Dedifferentiated amniotic fluid mesenchymal stem cell (primary cell): ENCODE measurements around the gene CD101.

Experiments used
- DNase-seq: peaks from one replicate; pipeline ENCODE4 v3.0.0-alpha.2; 2016; ENCODE audit errors: extremely low spot score

Gene CD101

DNA sequence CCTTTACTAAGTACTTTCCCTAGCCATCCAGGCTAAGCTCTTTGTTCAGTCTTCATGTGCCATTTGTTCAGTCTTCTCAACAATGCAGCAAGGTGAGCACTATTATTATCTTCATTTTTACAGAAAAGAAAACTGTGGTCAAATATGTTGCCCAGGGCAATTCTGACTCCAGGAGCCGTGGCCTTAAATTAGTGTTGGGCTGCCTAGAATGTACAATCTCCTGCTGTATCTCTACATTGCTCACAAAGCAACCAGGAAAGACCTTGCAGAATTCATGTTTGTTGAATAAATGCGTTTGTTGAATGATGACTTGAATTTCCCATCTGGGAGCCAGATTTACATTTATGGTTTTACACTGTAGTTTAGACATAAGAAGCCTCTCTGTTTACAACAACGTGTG, 14.2 kb downstream of the CD101 start:
- DNase-seq: no peak

DNA sequence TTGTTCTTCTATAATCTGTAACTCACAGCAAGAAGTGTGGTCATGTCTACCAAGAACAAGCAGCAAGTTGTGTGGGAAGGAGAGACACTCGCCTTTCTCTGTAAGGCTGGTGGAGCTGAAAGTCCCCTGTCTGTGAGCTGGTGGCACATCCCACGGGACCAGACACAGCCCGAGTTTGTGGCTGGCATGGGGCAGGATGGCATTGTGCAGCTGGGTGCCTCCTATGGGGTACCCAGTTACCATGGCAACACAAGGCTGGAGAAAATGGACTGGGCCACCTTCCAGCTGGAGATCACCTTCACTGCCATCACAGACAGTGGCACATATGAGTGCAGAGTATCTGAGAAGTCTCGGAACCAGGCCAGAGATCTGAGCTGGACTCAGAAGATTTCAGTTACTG, 15.5 kb downstream of the CD101 start:
- no peak for DNase-seq

DNA sequence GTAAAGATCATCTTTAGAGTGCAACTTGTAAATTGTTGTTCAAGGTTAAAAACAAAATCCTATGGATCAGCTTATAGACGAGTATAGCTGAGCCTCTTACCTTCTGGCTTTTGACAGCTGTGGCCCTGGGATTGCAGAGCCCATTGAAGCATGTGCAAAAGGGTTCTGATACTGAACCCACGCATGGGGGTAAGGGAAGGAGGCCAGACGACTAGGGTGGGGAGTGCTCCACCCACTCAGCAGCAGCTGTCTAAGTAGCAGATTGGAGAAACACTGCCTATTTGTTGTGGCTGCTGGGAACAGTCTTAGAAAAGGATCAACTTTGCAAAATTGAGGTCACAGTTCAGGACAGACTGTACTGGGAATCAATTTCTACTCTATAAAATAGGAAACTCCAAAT, 16.1 kb downstream of the CD101 start:
- DNase-seq: no peak

DNA sequence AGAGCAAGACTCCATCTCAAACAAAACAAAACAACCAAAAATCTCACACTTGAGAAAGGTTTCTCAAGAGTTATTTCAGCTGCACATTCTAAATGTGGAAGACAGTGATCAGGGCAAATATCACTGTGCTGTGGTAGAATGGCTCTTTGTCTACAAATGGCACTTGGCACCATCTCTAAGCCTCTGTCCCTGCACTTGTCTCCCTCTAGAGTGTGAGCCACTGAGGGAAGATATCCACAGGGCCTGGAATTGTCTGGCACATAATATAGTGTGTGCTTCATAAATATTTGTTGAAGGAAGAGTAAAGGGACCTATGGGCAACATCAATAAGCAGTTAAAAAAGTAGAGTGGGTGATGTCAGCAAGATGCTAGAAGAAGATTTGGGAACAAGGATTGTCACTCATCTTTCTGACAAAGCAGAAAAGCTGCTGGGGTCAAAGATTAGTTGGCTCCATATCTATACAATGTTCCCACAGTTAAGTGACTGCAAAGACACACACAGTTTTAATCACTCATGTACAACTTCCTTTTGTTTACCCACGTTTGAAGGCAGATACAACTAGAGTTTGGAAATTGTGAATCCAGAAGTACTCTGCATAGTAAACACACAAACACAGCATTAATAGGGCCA, 19.1 kb downstream of the CD101 start:
- no peak for DNase-seq

DNA sequence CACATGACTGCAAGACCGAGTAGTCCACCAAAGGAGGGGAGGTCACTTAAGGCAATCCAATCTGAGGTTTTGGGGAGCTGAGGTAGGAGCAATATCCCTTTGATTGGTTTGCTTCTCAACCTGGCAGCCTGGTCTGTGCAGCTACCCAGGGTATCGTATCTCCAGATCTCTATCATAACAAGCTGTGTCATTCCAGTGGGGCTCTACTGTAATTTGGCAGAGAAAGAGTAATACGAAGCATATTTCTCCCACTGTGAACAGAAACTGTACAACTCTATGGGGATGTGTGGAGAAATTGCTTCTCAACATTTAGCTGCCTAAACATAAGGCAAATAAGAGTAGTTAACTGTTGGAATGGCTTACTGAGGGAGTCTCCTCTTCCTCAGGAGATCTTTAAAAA, 20.6 kb downstream of the CD101 start:
- DNase-seq: no peak

DNA sequence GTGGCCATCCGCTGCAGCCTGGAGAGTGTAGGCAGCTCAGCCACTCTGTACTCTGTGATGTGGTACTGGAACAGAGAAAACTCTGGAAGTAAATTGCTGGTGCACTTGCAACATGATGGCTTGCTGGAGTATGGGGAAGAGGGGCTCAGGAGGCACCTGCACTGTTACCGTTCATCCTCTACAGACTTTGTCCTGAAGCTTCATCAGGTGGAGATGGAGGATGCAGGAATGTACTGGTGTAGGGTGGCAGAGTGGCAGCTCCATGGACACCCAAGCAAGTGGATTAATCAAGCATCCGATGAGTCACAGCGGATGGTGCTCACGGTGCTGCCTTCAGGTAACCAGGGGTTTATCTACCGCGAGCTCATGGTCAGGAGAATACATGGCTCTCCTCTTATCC, 24.0 kb downstream of the CD101 start:
- no peak for DNase-seq

DNA sequence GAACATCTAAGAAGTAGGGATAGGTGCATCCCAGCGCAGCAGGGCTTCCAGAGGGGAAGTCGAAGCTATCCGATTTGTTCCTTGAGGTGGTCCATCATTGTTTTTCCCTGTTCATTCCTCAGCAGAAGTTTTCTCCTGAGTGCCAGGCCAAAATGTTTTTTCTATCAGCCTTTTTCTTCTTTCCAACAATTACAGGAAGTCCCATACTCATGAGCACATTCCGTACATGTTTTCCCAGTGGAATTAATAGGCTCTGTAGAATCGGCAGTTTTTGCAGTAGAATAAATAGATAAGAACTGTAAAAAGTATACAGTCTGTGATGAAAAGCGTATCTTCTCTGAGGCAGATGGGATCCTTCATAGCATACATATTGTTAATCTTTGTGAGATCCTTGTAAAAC, 24.8 kb downstream of the CD101 start:
- DNase-seq: no peak

DNA sequence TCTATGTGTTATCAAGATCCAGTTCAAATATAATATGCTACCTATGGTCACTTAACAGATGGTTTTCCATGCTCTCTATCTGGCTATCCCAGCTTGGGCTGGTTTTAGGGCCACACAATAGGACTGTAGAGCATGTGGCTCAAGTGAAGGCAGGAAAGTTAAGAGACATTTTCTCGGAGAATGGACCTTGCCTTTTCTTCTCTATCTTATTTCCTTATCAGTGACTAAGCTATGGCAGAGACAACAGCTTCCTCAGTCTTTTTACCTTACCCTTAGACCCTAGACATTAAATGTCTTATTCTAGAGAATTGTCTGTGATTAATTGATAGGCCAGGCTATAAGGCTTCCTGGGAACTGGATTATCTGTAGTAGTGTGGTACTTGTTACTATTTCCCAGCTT, 28.1 kb downstream of the CD101 start:
- no peak for DNase-seq

DNA sequence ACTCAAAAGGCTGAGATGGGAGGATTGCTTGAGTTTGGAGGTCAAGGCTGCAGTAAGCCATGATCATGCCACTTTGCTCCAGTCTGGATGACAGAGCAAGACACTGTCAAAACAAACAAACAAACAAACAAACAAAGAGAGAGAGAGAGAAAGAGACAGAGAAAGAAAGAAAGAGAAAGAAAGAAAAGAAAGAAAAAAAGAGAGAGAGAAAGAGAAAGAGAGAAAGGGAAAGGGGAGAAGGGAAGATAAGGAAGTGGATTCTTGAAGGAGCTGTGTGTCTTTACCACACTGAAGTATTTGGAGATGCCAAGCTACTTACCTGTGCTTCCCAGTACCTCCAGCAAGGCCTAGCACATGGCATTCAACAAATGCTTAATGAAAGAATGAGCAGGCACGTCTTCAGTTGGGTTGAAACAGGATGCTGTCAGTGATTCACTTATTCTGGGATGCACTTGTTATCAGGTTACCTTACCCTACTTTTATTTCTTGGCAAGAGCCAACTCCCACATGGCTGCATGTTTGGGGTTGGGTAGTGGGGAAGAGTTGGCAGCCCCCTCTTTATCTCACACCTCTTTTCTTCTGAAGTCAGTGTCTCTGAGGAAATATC, 28.8 kb downstream of the CD101 start:
- DNase-seq: no peak

DNA sequence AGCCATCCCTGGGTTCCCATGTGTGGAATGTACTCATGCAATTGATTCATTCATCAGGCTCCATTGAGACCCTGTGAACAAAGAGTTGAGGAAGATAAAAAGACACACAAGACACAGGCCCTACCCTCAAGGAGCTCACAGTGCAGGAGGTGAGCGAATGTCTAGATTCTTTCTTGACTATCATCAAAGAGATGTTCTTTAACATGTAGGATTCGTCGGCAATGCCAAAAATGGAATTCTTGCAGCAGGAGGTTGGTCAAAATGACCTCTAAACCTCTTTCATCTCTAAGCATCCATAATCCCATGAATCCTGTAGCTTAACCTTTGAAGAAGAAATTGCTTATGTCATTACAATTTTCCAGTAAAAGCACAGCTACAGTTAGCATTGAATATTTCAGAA, 30.7 kb downstream of the CD101 start:
- DNase-seq: no peak

DNA sequence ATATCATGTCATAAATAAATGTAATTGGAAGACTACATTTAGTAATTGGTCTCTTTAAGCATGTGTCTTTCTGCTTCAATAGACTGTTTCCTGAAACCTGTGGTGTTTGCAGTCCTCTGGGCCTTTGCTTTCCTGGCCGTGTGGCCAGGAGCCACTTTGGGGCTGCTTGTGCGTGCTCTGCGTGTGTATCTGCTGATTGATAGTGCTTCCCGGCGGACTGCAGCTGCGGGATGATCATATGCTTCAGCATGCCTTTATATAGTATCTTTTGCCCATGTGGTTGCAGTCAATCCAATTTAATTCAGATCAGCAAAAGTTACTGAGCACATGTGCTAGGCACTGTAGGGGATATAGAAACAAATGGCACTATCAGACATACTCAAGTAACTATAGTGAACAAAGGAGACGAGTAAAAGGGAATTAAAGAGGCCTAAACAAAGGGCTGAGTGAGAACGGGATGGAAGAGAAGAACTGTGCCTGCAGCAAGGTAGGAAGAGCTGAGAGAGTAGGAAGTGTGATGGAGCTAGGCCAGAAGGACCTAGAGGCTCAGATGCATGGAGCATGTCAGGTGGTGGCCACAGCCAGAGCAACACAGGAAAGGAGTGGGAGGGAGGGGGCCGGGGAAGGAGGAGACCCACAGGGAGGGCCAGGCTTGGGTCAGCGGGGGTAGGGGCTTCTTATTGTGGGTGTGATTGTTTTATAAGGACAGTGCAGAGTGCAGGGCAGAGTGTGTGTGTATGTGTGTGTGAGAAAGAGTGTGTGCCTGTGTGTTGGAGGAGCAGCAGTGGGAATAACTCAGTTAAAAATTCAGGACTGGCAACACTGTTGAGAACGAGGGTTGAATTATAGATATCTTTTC, 31.4 kb downstream of the CD101 start:
- DNase-seq: no peak

DNA sequence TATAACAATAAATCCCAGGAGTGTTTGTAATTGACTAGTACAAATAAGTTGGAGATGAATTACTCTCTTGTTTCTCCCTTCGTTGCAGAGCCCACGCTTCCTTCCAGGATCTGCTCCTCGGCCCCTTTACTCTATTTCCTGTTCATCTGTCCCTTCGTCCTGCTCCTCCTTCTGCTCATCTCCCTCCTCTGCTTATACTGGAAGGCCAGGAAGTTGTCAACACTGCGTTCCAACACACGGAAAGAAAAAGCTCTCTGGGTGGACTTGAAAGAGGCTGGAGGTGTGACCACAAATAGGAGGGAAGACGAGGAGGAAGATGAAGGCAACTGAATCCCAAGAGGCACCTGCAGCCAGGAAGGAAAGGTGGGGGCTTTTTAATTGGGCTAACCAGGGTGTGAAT, 32.2 kb downstream of the CD101 start:
- DNase-seq: no peak

DNA sequence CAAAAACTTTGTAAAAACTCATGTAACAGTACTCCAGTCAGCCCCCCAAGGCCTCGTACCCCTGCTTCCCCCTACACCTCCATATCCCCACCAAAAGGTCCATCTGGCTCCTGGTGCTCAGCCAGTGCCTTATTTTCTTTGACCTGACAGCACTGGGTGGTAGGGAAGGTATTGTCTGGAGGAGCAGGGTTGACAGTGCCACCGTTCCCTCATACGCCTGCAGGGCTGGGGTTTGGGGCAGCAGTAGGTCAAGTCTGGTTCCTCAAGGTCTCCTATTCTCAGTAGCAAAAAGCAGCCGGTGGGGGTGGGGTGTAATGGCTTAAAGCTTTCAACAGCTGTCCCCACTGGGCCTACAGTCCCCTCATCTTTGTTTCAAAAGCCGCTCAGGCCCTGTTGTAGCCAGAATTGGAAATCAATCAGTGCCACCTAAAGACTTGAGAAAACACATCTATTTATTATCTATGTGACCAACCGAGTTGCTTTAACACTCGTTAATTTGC, 33.3 kb downstream of the CD101 start:
- no peak for DNase-seq

DNA sequence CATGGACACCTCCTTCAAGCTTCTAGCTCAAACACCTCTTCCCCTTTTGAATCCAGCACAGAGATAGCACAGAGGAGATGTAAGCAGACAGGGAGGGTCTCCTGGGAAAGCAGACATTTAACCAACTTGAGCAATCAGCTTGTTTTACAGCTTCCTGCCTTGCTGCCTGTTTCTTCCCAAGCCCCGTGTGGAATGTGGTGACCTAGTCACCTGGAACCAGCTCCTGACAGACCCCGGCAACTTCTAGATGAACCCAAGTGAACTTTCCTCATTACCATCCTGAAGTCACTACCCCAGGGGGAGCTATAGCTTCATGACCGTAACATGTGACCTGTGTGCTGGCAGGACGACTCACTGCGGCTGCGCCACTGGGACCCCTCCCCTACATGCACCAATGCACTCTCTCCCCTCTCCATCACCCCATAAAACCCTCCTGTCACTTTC, 34.5 kb downstream of the CD101 start:
- no peak for DNase-seq

DNA sequence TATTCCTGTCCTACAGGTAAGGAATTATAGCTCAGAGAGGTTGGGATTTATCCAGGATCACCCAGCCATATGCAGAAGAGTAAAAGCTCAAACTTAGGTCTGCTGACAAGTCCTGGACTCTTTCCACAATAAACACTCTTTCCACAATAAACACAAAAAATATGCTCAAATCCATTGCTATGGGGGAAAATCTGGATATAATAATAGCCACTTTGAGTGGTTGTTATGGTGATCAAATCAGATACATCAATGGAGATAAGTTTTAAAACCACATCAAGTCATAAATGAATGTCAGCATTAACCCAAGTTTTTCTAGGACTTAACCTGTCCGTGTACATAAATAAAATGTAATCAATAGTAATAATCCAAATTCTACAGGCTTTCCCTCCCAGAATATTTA, 36.2 kb downstream of the CD101 start:
- no peak for DNase-seq

DNA sequence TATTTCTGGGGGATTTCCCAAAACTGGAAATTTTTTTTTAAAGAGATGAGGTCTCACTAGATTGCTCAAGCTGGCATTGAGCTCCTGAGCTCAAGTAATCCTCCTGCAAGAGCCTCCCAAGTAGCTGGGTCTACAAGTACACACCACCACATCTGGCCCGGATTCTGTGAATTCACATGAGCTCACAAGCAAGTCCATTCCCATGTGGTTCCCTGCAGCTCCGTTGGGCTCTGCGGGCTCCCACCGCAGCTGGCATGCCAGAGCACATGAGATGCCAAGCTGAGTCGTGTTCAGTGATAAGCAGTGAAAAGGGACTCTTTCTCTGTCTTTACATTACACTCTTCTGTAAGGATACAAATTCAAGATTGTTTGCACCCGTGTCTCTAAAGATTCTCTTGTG, 36.7 kb downstream of the CD101 start:
- no peak for DNase-seq

DNA sequence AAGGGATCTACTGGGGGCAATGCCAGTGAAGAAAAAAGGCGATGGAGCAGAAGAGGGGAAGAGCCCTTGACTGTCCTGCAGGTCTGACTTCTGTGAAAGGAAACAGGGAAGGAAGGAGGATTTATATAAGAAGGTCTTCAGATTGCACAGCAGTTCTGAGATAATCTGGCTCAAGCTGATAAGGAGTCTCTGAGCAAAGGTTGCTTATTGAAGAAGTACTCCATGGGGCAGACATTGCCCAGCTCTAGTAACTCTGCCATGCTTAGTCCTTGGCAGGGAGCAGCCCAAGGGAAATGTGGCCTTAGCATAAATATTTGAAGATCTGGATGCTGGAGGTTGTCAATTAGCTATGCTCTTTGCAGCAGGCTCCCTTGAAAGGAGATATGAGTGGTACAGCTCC, 42.7 kb downstream of the CD101 start:
- no peak for DNase-seq

DNA sequence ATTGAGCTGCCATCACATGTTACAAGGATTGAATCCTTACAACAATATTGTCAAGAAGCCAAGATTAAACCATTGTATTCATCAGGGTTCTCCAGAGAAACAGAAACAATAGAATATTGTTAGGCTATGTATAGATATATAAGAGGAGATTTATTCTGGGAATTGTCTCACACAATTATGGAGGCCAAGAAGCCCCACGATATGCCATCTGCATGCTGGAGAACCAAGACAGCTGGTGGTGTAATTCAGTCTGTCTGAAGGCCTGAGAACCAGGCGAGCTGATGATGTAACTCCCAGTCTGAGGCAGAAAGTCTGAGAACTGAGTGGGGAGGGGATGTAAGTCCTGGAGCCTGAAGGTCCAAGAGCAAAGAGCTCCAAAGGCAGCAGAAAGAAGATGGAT, 44.1 kb downstream of the CD101 start:
- no peak for DNase-seq

DNA sequence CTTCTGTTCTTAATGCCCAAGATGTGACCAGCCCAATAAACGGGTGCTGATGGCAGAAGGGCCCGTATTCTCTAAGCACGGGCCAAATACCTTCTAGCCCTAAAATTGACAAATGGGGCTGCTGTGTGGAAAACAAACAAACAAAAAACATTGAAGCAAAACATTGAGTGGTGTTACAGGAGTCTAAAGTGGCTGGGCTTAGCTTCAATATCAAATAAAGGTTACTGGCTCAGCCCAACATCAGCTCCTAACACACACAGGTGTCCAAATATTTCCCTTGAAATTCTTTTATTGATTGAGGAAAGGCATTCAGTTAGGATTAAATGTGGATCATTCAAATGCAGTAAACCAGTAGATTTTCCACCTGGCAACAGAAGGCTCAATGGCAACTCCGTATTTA, 45.2 kb downstream of the CD101 start:
- no peak for DNase-seq

DNA sequence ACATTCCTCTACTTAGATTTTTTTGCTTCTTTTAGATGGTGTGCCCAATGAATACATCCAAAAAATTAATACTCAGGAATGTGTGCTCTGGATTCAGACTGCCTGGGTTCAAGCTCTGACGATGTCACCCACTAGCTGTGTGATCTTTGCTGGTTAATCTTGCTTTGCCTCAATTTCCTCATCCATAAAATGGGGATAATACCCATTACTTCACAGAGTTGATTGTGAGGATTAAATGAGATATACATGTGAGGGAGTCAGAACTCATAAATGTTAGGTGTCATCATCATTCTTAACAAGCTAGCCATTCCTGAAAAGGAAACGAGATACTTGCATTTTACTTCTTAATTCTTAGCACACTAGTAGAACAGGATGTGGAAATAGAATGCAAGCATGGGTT, 45.7 kb downstream of the CD101 start:
- DNase-seq: no peak

DNA sequence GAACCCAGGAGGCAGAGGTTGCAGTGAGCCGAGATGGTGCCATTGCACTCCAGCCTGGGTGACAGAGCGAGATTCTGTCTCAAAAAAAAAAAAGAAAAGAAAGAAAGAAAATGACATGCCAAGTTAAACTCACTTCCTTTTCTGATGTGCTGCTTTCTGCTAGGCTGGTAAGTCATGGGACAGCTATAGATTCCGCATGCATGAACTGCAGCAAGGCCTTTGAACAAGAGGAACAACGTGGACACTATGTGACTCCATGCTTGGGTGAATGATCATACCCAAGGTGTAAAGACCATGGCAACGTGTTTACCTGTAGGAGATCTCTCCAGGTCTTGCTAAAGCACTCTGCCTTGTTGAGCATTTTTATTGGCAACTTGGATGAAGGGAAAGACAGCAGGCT, 48.3 kb downstream of the CD101 start:
- DNase-seq: no peak

DNA sequence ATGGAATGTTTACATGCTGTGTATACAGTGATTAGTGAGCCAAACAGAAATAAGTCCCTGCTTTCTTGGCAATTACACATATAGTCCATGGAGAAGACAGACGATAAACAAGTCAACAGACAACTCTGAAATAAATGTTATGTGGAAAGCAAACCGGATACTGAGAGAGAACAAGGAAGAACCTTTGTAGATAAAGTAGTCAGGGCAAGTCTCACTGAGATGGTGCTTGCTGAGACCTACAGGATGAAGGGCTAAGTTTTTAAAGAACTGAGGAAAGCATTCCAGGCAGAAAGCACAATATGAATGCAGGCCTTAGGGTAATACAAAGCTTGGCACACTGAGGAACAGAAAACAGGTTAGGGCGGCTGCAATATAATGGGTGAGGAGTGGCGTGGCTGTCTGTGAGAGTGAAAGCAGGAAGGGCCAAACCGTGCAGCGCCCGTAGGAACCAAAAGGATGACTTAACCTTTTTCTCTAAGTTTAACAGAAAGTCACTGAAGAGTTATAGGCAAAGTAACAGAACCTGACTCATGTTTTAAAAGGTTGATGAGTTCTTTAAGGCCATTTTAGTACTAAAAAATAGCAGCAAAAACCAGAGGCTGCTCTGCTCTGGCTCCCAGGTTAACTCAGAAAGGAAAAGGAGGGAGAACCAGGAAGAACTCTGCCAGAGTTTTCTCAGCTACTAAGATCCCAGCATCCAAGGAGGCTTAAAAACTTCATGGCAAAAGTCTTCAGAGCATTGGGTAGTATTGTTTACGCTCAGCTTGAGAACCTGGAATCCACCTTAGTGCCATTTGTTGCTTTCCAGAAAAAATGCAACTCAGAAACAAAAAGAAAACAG, 49.9 kb downstream of the CD101 start:
- DNase-seq: no peak
